Measurements from ENCODE around the gene CPTP. TPM values are rescaled to one million over a fixed set of nuclear protein-coding genes. Genes with fewer than 3 reads are reported as not detected.

The CPTP gene
- total RNA-seq, 2 donors from 2014 or later, result 18.0 to 22.8 TPM

- ATAC-seq (replicated peaks in 1 of 2) (no peak), DNase-seq (no peak)
- Mint-ChIP-seq H3K4me3 (no peak overlapping the region), H3K9me3 (no peaks in the 10 kb centered on the region), H3K36me3 (ENCODE audit: insufficient read depth in 2 of 2) (peaks cover 0 to 1% of the 10 kb centered on the region in 2 donors), H3K27me3 (ENCODE audit: low read depth) (no peaks in the 10 kb centered on the region), H3K4me1 (ENCODE audit: low read depth) (peaks cover 4% of the 10 kb centered on the region), H3K27ac (no peak overlapping the region)
Measured at GRCh38 chr1:1295154-1295923, 29.3 kb upstream of the CPTP start.

- Mint-ChIP-seq H3K4me1 (ENCODE audit: low read depth) (peaks cover 4% of the 10 kb centered on the region), H3K36me3 (ENCODE audit: insufficient read depth in 2 of 2) (peaks cover 0 to 1% of the 10 kb centered on the region in 2 donors), H3K27ac (no peak overlapping the region), H3K27me3 (ENCODE audit: low read depth) (no peaks in the 10 kb centered on the region), H3K4me3 (no peak overlapping the region), H3K9me3 (no peaks in the 10 kb centered on the region)
- ATAC-seq (replicated peaks in 1 of 2) (no peak), DNase-seq (no peak)
Measured at GRCh38 chr1:1296070-1297061, 28.2 kb upstream of the CPTP start.

GRCh38 chr1:1297802-1298424 is 26.7 kb upstream of the CPTP start:
- Mint-ChIP-seq H3K27ac (no peak overlapping the region), H3K27me3 (ENCODE audit: low read depth) (no peaks in the 10 kb centered on the region), H3K4me3 (no peak overlapping the region), H3K36me3 (ENCODE audit: insufficient read depth in 2 of 2) (peaks cover 0 to 1% of the 10 kb centered on the region in 2 donors), H3K4me1 (ENCODE audit: low read depth) (no peaks in the 10 kb centered on the region), H3K9me3 (no peaks in the 10 kb centered on the region)
- no peak for ATAC-seq (replicated peaks in 1 of 2)
- DNase-seq, result no peak

GRCh38 chr1:1298861-1299685 is 25.5 kb upstream of the CPTP start:
- Mint-ChIP-seq H3K4me1 (ENCODE audit: low read depth) (no peaks in the 10 kb centered on the region), H3K27me3 (ENCODE audit: low read depth) (no peaks in the 10 kb centered on the region), H3K9me3 (no peaks in the 10 kb centered on the region), H3K36me3 (ENCODE audit: insufficient read depth in 2 of 2) (no peaks in the 10 kb centered on the region), H3K27ac (no peak overlapping the region), H3K4me3 (no peak overlapping the region)
- ATAC-seq (replicated peaks in 1 of 2), result no peak
- DNase-seq, result no peak

- Mint-ChIP-seq H3K4me1 (ENCODE audit: low read depth) (no peaks in the 10 kb centered on the region), H3K4me3 (no peak overlapping the region), H3K36me3 (ENCODE audit: insufficient read depth in 2 of 2) (no peaks in the 10 kb centered on the region), H3K27ac (no peak overlapping the region), H3K9me3 (no peaks in the 10 kb centered on the region), H3K27me3 (ENCODE audit: low read depth) (no peaks in the 10 kb centered on the region)
- DNase-seq (peak in 1 of 2 donors; percentile 42), ATAC-seq (replicated peaks in 1 of 2) (peak; percentile 57 to 60)
Measured at GRCh38 chr1:1299686-1300351, 24.8 kb upstream of the CPTP start.

GRCh38 chr1:1300352-1300739 is 24.3 kb upstream of the CPTP start:
- no peak for ATAC-seq (replicated peaks in 1 of 2)
- DNase-seq, result no peak
- Mint-ChIP-seq H3K36me3 (ENCODE audit: insufficient read depth in 2 of 2) (no peaks in the 10 kb centered on the region), H3K4me3 (no peak overlapping the region), H3K4me1 (ENCODE audit: low read depth) (no peaks in the 10 kb centered on the region), H3K9me3 (no peaks in the 10 kb centered on the region), H3K27me3 (ENCODE audit: low read depth) (no peaks in the 10 kb centered on the region), H3K27ac (no peak overlapping the region)

- H3K9me3 Mint-ChIP-seq, result no peaks in the 10 kb centered on the region
- no peak for DNase-seq
Measured at GRCh38 chr1:1302006-1302430, 22.6 kb upstream of the CPTP start.

GRCh38 chr1:1302951-1303509 is 21.6 kb upstream of the CPTP start:
- ATAC-seq (replicated peaks in 1 of 2) (no peak), DNase-seq (no peak)
- Mint-ChIP-seq H3K27me3 (ENCODE audit: low read depth) (no peaks in the 10 kb centered on the region), H3K27ac (no peak overlapping the region), H3K9me3 (no peaks in the 10 kb centered on the region), H3K4me1 (ENCODE audit: low read depth) (peaks cover 16% of the 10 kb centered on the region), H3K4me3 (no peak overlapping the region), H3K36me3 (ENCODE audit: insufficient read depth in 2 of 2) (no peaks in the 10 kb centered on the region)

More at GRCh38 chr1:1302006-1302430, 22.6 kb upstream of the CPTP start:
- H3K27me3 Mint-ChIP-seq (ENCODE audit: low read depth), result no peaks in the 10 kb centered on the region
- H3K4me3 Mint-ChIP-seq, result no peak overlapping the region
- H3K36me3 Mint-ChIP-seq (ENCODE audit: insufficient read depth in 2 of 2), result no peaks in the 10 kb centered on the region
- no peak overlapping the region for H3K27ac Mint-ChIP-seq
- H3K4me1 Mint-ChIP-seq (ENCODE audit: low read depth), result peaks cover 16% of the 10 kb centered on the region
- no peak for ATAC-seq (replicated peaks in 1 of 2)

- Mint-ChIP-seq H3K9me3 (no peaks in the 10 kb centered on the region), H3K4me1 (ENCODE audit: low read depth) (peaks cover 16% of the 10 kb centered on the region), H3K4me3 (no peak overlapping the region), H3K27ac (no peak overlapping the region), H3K27me3 (ENCODE audit: low read depth) (no peaks in the 10 kb centered on the region), H3K36me3 (ENCODE audit: insufficient read depth in 2 of 2) (no peaks in the 10 kb centered on the region)
- DNase-seq (no peak), ATAC-seq (replicated peaks in 1 of 2) (no peak)
Measured at GRCh38 chr1:1303736-1304135, 20.9 kb upstream of the CPTP start.

- ATAC-seq (replicated peaks in 1 of 2) (no peak), DNase-seq (no peak)
- Mint-ChIP-seq H3K4me3 (peak overlapping the region; percentile 87 to 92), H3K27me3 (ENCODE audit: low read depth) (no peaks in the 10 kb centered on the region), H3K9me3 (no peaks in the 10 kb centered on the region), H3K27ac (peak overlapping the region; percentile 15), H3K4me1 (ENCODE audit: low read depth) (peaks cover 16% of the 10 kb centered on the region), H3K36me3 (ENCODE audit: insufficient read depth in 2 of 2) (no peaks in the 10 kb centered on the region)
Measured at GRCh38 chr1:1304331-1305299, 20.0 kb upstream of the CPTP start.

All from activated T-cell treated with anti-CD3 and anti-CD28 coated beads, Interleukin-2, amount 50 U/mL, for 72 hours (primary cell).